ENCODE measurements around the gene EMX1.

The EMX1 gene

GRCh38 chr2:72982781-72983499 is 65.6 kb downstream of the EMX1 start:
- FAIRE-seq: no peak

DNA sequence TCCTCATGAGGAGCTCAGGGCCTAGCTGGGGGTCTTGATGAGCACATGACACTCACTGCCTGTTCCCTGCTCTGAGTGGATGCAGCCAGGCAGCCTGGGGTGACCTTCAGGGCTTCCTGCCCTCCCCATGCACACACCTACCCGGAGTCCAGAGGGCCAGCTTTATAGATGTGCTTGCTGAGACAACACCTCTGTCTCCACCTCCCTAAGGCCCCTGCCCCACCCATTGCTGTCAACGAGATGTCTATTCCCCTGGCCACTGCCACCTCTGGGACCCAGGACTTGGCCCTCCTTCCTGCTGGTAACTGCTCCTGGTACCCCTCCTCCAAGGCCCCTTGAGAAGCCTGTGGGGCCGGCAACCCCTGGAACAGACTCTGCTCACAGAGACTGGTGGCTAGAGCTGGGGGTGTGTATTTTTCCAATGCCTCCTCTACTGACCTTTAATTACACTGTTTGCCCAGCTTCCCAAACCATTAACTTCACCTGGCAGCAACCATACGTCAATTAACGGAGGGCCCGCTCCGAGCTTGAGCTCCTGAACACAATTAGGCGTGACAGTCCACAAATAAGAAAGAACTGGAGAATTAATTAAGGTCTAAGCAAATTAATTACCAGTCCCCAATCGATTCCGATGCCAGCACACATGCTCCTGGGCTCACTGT is 66.3 kb downstream of the EMX1 start:
- no peak for FAIRE-seq

GRCh38 chr2:72984172-72984671 is 66.9 kb downstream of the EMX1 start:
- FAIRE-seq: no peak

Data from endometrium (tissue), 2 donors.